D341Med (cell line): Measurements from ENCODE around the gene RGL1.

ENCODE experiments used
- DNase-seq: peaks from one replicate; pipeline ENCODE4 v3.0.0; 2012; ENCODE audit warnings: low spot score

Gene RGL1

DNA sequence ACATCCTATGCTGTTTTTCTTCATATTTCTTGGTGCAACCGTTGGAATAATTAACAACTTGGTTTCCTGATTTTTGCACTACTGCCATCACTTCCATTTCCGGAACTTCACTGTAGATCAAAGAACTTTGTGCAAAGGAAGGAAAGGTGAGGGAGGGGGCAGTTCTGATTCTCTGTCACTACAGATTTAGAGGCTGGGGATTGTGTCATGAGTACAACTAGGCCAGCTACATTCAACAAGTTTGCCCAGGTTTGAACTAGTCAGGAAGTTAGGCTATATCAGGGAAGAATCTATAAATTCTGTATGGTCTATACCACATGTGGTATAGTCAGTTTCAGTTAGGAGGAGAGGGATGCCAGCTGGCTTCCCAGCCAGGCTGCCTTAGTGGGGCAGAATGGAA is 84.2 kb downstream of the RGL1 start:
- no peak for DNase-seq

- no peak for DNase-seq
These were observed 86.4 kb downstream of the RGL1 start for GRCh38 chr1:183891158-183891856.

DNA sequence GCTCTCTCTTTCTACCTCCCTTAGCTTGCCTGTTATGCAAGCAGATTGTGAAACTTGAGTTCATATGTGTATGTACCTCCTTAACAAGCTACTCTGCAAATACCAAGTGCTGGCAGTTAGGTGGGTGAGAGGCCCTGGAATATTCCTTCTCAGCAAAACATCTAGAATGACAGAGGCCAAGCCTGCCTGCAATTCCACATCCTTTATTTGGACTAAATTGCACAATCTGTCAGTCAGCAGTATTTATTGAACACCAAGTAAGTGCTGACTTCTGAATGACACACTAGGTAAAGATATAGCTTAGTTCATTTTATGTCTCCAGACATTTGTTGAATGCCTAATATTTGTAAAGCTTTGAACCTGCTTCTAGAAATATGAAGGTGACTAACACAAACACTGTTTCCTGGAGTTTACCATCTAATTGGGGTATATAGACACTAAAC is 87.5 kb downstream of the RGL1 start:
- DNase-seq = no peak

DNA sequence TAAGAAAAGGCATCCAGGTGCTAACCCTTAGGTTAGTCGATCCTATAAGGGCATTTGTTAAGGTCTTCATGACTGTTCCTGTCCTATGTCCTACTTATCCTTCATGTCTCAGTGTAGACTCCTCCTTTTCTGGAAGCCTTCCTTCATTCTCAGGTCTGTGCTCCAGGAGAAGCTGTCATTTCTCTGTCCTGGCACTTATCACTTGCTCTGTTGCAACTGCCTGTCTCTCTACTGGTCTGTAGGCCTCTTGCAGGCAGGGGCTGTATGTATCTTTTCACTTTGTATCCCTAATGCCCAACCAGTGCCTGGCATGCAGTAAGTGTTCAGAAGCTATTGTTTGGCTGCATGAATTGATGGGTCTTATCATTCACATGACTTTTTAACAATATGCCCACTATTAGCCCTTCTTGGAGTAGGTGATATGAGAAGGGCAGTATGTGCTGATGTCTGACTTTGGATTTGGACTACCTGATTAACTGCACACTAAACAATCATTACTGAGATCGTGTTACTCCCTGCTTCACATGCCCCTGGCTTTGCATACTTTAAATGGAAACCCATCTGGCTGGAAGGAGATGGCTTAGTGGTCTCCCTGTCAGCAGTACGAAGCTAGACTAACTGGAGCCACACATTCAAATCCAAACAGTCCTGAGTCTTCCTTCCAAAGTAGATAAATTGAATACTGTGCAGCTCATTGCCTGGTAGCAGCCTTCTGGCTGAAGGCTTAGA is 88.8 kb downstream of the RGL1 start:
- DNase-seq = no peak

GRCh38 chr1:183894290-183894565 is 89.3 kb downstream of the RGL1 start:
- no peak for DNase-seq

DNA sequence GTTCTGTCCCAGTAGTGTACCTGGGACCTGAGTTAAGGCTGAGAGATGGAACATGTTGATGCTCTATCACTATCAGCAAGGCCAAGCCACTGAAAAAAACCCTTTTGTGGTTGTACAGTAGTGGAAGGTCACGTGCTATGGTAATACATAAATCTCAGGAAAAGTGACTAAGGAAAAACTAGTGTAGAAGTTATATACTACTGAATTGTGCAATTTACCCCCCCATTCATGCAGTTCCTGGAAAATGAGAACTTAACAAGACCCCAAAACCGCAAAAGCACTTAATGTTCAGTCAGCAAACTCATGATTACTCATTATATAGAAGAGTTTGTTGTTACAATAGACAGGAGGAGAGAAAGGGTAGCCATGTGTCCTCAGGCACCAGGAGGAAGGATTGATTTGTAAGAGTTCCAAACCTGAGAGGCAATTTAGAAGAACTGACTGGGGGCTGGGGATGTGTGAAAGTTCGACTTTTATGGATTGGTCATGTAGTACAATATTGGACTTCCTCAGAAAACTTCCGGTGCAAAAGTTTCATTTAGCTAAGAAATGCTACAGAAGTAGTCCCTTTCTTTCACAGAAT is 91.6 kb downstream of the RGL1 start:
- DNase-seq = no peak

GRCh38 chr1:183898001-183898396 is 93.1 kb downstream of the RGL1 start:
- DNase-seq = no peak

DNA sequence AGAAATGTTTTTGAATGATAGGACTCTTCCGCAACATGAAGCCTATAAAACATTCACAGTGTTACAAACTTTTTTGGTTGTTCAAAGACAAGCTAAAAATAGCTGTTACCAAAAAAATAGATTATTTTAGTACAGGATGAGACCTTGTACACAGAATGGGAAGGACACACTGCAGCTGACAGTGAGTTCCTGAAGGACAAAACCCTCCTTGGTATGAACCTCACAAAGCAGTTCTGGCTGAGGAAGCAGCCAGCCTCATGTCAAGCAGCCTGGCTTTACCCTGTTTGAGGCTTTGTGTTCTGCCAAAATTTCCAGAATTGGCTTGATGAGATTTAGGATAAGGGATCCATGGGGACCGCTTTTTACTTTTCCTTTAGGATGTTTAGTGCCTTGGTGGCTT is 93.7 kb downstream of the RGL1 start:
- DNase-seq = no peak

DNA sequence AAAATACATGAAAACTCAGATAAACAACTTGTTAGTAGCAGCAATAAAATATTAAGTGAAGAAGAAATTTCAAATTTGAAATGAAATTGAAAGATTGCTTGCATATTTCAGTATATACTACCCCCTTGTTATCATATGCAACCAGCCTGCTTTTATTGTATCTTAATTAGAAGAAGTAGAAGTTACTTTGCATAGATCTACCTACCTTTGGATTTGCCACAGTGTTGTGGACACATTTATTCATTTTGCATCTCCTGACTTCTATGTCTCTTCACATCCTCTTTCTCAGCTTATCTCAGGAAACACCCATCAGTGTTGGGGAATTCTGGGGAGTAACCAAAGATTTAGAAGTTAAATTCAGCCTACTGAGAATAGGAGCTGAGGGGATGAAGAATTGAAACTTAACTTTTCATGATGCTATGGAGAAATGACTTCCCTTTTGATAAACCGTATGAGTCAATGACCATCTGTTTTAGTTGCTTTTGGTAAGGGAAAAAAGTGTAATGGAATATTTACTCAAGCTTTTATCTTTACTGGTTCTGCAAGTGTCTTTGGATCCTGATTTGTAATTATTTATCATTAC is 96.9 kb downstream of the RGL1 start:
- DNase-seq = no peak

- DNase-seq = no peak
These were observed 98.2 kb downstream of the RGL1 start for GRCh38 chr1:183903101-183903500.

GRCh38 chr1:183905508-183906113 is 100.7 kb downstream of the RGL1 start:
- no peak for DNase-seq

- DNase-seq = no peak
These were observed 102.2 kb downstream of the RGL1 start for GRCh38 chr1:183907070-183907469.

DNA sequence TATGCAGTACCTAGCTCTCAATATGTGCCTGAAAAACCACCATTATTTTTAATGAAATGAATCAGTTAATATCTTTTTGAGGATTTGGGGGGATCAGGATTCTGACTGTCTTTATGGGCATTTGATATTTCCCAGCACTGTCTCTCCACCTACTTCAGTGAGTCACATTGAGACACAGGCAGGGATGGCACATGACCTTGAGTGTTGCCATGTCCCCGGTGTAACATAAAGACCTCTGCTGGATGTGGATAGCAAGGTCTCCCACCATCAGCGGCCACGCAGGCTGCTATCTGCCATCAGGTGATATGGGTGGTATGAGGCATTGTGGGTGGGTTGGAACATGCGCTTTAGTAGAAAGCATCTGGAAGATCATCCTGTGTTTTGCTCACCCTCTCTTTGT is 103.2 kb downstream of the RGL1 start:
- no peak for DNase-seq

- DNase-seq = no peak
These were observed 104.8 kb downstream of the RGL1 start for GRCh38 chr1:183909672-183910071.

- no peak for DNase-seq
These were observed 105.9 kb downstream of the RGL1 start for GRCh38 chr1:183910845-183911244.

DNA sequence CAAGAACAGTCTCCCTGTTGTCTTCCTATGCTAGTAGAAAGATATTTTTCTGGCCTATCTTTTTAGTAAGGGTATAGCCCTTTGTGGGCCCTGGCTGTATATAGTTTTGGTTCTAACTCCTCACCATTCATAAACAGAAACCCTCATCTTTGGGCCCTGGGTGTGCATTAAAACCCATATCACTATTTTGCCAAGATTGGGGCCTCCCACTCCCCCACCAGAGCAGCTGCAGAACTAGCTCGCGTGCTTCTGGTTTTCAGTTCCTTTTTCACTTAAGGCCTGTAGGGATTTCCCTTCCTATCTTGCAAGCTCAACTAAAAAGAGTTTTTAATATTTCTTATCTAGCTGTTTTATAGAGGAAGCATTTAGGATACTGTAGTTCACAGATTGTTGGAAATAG is 106.4 kb downstream of the RGL1 start:
- DNase-seq = no peak

DNA sequence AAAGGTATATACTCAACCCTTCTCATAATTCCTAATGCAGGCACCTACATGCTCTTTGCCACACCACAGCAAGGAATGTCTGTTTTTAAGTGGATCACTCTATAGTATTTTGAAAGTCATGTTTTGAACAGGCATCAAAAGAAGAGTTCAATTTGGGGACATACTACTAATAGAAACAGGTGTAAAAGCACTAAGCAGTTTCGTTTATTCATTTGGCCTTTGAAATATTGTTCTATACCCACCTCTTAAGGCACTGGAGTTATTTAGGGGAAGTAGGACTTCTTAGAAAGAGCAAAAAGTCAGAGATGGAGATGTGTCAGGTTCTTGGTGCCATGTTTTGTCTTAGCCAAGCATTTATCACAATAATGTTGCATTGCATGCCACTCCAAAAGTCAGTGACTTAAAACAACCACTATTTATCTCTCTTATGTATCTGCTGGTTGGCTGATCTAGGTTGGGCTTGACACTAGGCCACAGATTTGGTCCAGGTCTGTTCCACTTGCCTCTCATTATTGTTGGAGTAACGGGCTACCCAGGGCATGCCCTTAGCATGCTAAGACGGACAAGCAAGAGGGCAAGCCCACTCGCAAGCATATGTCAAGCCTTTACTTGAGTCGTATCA is 107.5 kb downstream of the RGL1 start:
- DNase-seq = no peak

- DNase-seq = no peak
These were observed 108.7 kb downstream of the RGL1 start for GRCh38 chr1:183913567-183913993.

DNA sequence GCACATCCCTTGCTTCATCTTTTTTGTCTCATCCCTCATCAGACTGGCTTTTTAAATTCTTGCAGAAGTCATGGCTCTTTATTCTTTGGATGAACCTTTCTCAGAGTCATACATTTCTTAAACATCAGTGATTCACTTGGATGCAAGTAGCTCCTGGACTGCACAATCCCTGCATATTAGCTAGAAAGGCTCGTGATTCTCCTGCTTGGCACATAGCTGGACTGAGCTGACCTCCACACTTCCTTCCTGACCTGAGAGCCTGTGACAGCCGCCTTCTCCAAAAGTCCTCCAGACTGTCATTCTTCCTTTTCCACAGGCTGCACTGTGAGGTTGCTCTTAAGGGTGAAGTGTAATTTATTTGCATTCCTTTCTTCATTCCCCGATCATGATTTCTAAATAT is 109.4 kb downstream of the RGL1 start:
- no peak for DNase-seq

GRCh38 chr1:183914891-183915290 is 110.0 kb downstream of the RGL1 start:
- DNase-seq = no peak

- peak; percentile 78 for DNase-seq
These were observed 110.9 kb downstream of the RGL1 start for GRCh38 chr1:183915625-183916510.
